Right lung (tissue), 5 donors: ENCODE data around the gene MYL12A. TPM values are rescaled to one million over a fixed set of nuclear protein-coding genes. Genes with fewer than 3 reads are reported as not detected.

Source experiments
- DNase-seq, 2 donors: peaks; one replicate each; pipeline ENCODE4 v3.0.0-alpha.2; 2013
- polyA plus RNA-seq, 5 donors: library from polyadenylated mRNA; unstranded; fragments of 120-200 nt; gene quantifications; one replicate each; pipeline versions ENCODE4 v1.2.1 to v1.2.3, GENCODE V29; 2013; ENCODE audit warnings: inconsistent platforms in 1 of 5, low replicate concordance in 1 of 5; ENCODE audit not compliant: insufficient read length in 5 of 5, insufficient read depth in 1 of 5

Gene MYL12A
- polyA plus RNA-seq, 5 donors = 325 to 409 (median 356) TPM

GRCh38 chr18:3279201-3280185 is 31.9 kb downstream of the MYL12A start:
- no peak for DNase-seq

GRCh38 chr18:3281456-3282400 is 34.1 kb downstream of the MYL12A start:
- DNase-seq = peak; percentile 56 to 76

GRCh38 chr18:3283253-3283863 is 35.8 kb downstream of the MYL12A start:
- DNase-seq = no peak

GRCh38 chr18:3283908-3284307 is 36.3 kb downstream of the MYL12A start:
- DNase-seq = no peak

- DNase-seq = no peak
Observed at GRCh38 chr18:3284501-3284900, 36.9 kb downstream of the MYL12A start.

GRCh38 chr18:3286159-3286558 is 38.6 kb downstream of the MYL12A start:
- DNase-seq = no peak

- no peak for DNase-seq
Observed at GRCh38 chr18:3293196-3293951, 45.8 kb downstream of the MYL12A start.

GRCh38 chr18:3294435-3295080 is 47.0 kb downstream of the MYL12A start:
- DNase-seq = no peak

GRCh38 chr18:3297025-3297984 is 49.7 kb downstream of the MYL12A start:
- peak; percentile 60 to 71 for DNase-seq

- DNase-seq = no peak
Observed at GRCh38 chr18:3304832-3305231, 57.2 kb downstream of the MYL12A start.

- DNase-seq = no peak
Observed at GRCh38 chr18:3305354-3305762, 57.8 kb downstream of the MYL12A start.

Other genes with a start within 250 kb of the MYL12A start
- 10 to 100 TPM; 19.4 to 30.4 (median 28.4) TPM for gene LPIN2, start 234.7 kb upstream of the MYL12A start, polyA plus RNA-seq
- gene MYOM1, start 27.8 kb upstream of the MYL12A start, polyA plus RNA-seq = 10 to 100 TPM in 1 of 5 donors, 1 to 10 TPM in 4; 2.6 to 29.9 (median 4.0) TPM
- 100 to 1,000 TPM; 406 to 530 (median 439) TPM for gene MYL12B, start 14.3 kb downstream of the MYL12A start, polyA plus RNA-seq
- gene TGIF1, start 202.4 kb downstream of the MYL12A start, polyA plus RNA-seq = 10 to 100 TPM; 65.0 to 94.8 (median 86.9) TPM